Body of pancreas (tissue), 4 donors: ENCODE data around the gene GPI. TPM values are rescaled to one million over a fixed set of nuclear protein-coding genes. Genes with fewer than 3 reads are reported as not detected.

Experiments
- ATAC-seq: fragments of 150-250 bp; one replicate; pipeline ENCODE4 v1.9.1; 2016
- DNase-seq, 4 donors: peaks; one replicate each; pipeline ENCODE4 v3.0.0-alpha.2; 2019
- H3K27ac ChIP-seq, 4 donors: fragments of 200-600 bp; sonication (generic); 1 replicate in 3 of 4; 2 replicates in 1 of 4; pipeline versions ENCODE4 v1.5.1 to v1.6.1; 2016 to 2019; ENCODE audit warnings: mild to moderate bottlenecking in 1 of 4, mixed read lengths in 1 of 4, moderate library complexity in 1 of 4
- H3K27me3 ChIP-seq, 2 donors: fragments of 200-600 bp; sonication (generic); one replicate each; pipeline ENCODE4 v1.6.0; 2016; ENCODE audit warnings: mild to moderate bottlenecking in 1 of 2
- H3K36me3 ChIP-seq, 2 donors: fragments of 200-600 bp; sonication (generic); replicated peaks in 1 of 2; 2 replicates each; pipeline ENCODE4 v1.5.1; 2016; ENCODE audit warnings: low read depth in 2 of 2; ENCODE audit not compliant: insufficient read depth in 1 of 2
- H3K4me1 ChIP-seq: fragments of 200-600 bp; sonication (generic); one replicate; pipeline ENCODE4 v1.6.0; 2016
- H3K4me3 ChIP-seq, 2 donors: fragments of 200-600 bp; sonication (generic); 1 replicate in 1 of 2; 2 replicates in 1 of 2; pipeline ENCODE4 v1.5.1; 2016 to 2019
- H3K9me3 ChIP-seq, 3 donors: fragments of 200-600 bp; sonication (generic); 1 replicate in 2 of 3; 2 replicates in 1 of 3; pipeline ENCODE4 v1.5.1; 2016
- POLR2A ChIP-seq, 3 donors: fragments of 450-650 bp; IDR thresholded peaks; one replicate each; pipeline ENCODE4 v1.6.1; 2016; ENCODE audit warnings: antibody characterized with exemption in 3 of 3, mild to moderate bottlenecking in 2 of 3
- WGBS, 2 donors: methylation state at CpG; one replicate each; pipeline ENCODE4 v1.1.5; 2017; 5-methylcytosine and 5-hydroxymethylcytosine counted together
- intact Hi-C: fragments of 100-400 bp; cut with DNase I; formaldehyde crosslinking; loops from one replicate; pipeline ENCODE4 v1.15.1; 2023
- total RNA-seq, 2 donors: library from RNA; depleted of rRNA; stranded (reverse); fragments of >200 nt; gene quantifications; one replicate each; pipeline ENCODE4 v1.1.0, GENCODE V29; 2016
- TF ChIP-seq, protein P1 (sequence below), 7 experiments: fragments of 450-650 bp in 4 of 7; fragments of 200-600 bp in 3 of 7; sonication (generic) in 3 of 7; IDR thresholded peaks; one replicate each; pipeline ENCODE4 v1.5.1; 2016 to 2019; ENCODE audit warnings: antibody characterized with exemption in 7 of 7

GPI gene
- total RNA-seq, 2 donors from 2014 or later, result 66.4 to 118 TPM

DNA sequence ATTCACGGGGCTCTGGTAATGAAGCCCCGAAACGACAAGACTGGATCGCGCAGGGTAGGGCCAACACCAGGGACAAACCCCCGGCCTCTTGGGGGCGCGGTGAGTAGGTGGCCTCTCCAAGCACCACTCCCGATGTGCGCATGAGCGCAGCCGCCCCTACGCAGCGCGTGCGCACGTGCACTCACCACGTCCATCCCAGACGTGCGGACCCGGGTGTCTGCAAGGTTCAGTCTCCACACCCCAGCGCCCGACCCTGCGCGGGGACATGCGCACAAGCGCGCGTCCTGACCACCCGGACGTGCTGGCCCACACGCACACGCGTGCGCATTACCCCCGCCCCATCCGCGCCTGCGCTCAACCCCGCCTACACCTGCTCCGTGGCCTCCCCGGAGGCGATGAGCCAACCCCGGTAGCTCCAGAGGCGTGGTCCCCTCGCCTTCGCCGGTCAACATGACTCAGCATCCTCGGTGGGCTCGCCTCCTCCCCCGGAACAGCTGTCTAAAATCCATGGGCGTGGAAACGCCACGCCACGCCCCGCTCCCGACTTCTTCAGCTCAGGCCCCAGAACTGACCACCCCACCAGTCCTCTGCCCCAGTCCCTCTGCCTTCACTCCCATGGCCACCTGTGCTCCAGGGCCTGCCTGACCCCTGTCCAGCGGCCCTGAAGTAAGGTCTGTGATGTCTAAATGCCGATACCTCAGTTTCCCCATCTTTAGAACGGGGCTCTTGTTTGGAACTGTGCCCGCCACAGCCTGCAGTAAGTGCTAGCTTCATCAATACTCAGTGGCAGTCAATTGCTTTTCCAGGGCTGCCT, 5.6 kb upstream of the GPI start:
- H3K4me1 ChIP-seq, result peaks cover 18% of the 10 kb centered on the region
- H3K27me3 ChIP-seq, result no peaks in the 10 kb centered on the region
- ATAC-seq, result peak; percentile 96
- intact Hi-C loops, result no loop called here
- H3K36me3 ChIP-seq, result peaks cover 0 to 6% of the 10 kb centered on the region in 2 donors
- H3K9me3 ChIP-seq, result no peaks in the 10 kb centered on the region
- peak; percentile 98 to 99 (median 99) for DNase-seq
- H3K4me3 ChIP-seq, result no peak overlapping the region
- H3K27ac ChIP-seq, result peak overlapping the region; percentile 75 to 86 (median 82)
- peak; percentile 28 to 70 (median 70) for TF ChIP-seq POLR2A (IDR thresholded peaks at IDR 0.05)
- TF ChIP-seq, protein P1, sequence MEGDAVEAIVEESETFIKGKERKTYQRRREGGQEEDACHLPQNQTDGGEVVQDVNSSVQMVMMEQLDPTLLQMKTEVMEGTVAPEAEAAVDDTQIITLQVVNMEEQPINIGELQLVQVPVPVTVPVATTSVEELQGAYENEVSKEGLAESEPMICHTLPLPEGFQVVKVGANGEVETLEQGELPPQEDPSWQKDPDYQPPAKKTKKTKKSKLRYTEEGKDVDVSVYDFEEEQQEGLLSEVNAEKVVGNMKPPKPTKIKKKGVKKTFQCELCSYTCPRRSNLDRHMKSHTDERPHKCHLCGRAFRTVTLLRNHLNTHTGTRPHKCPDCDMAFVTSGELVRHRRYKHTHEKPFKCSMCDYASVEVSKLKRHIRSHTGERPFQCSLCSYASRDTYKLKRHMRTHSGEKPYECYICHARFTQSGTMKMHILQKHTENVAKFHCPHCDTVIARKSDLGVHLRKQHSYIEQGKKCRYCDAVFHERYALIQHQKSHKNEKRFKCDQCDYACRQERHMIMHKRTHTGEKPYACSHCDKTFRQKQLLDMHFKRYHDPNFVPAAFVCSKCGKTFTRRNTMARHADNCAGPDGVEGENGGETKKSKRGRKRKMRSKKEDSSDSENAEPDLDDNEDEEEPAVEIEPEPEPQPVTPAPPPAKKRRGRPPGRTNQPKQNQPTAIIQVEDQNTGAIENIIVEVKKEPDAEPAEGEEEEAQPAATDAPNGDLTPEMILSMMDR (IDR thresholded peaks at IDR 0.05), result peak; percentile 36 to 73 (median 56)
- 3 to 12% methylated on average over 21 to 61 of the region's 61 CpGs for WGBS, 2 donors

DNA sequence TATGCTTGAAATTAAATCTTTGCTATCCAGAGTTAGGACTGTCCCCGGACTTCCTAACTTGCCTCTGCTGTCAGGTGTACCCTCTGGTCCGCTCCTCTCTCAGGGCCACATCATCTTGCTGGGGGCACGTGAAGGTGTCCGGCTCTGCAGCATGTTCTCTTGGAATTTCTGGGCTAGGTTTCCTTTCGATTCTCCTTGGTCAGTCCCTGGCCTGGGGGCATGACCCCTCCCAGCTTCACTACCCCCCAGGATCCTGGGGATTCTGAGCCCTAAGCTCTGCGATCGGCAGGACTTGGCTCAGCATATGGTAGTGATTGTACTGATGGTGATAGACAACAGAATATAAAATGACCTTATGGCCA, 5.1 kb upstream of the GPI start:
- no peak for DNase-seq
- Histone ChIP-seq H3K4me1 (peaks cover 22% of the 10 kb centered on the region), H3K9me3 (no peaks in the 10 kb centered on the region), H3K27me3 (no peaks in the 10 kb centered on the region), H3K4me3 (no peak overlapping the region), H3K27ac (peak overlapping the region; percentile 75 to 86 (median 82)), H3K36me3 (peaks cover 0 to 2% of the 10 kb centered on the region in 2 donors)
- TF ChIP-seq, protein P1 (IDR thresholded peaks at IDR 0.05), result no peak
- no peak for TF ChIP-seq POLR2A (IDR thresholded peaks at IDR 0.05)
- WGBS, 2 donors, result 68 to 71% methylated on average over 5 to 7 of the region's 7 CpGs
- intact Hi-C loops, result no loop called here
- ATAC-seq, result no peak

DNA sequence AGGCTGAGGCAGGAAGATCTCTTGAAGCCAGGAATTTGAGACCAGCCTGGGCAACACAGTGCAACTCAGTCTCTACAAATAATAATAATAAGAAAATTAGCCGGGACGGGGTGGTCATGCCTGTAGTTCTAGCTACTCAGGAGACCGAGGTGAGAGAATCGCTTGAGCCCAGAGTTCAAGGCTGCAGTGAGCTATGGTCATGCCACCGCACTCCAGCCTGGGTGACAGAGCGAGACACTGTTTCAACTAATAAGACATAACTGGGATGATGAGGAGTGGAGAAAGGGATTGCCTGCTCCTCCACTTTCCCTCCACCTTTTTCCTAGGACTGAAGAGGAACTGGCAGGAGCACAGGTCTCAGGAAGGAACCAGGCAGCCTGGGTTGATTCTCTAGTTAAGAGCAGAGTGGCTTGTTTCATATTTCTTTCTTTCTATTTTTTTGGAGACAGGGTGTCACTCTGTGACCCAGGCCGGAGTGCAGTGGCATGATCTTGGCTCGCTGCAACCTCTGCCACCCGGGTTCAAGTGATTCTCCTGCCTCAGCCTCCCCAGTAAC, 4.6 kb upstream of the GPI start:
- no peak for TF ChIP-seq POLR2A (IDR thresholded peaks at IDR 0.05)
- TF ChIP-seq, protein P1 (IDR thresholded peaks at IDR 0.05), result no peak
- WGBS, 2 donors, result 91 to 96% methylated on average over 9 of the region's 9 CpGs
- Histone ChIP-seq H3K27ac (peak overlapping the region in 2 of 4 donors; percentile 75 to 86), H3K4me1 (peaks cover 22% of the 10 kb centered on the region), H3K36me3 (no peaks in the 10 kb centered on the region), H3K4me3 (no peak overlapping the region), H3K9me3 (no peaks in the 10 kb centered on the region), H3K27me3 (no peaks in the 10 kb centered on the region)
- intact Hi-C loops, result no loop called here
- no peak for ATAC-seq
- DNase-seq, result no peak

DNA sequence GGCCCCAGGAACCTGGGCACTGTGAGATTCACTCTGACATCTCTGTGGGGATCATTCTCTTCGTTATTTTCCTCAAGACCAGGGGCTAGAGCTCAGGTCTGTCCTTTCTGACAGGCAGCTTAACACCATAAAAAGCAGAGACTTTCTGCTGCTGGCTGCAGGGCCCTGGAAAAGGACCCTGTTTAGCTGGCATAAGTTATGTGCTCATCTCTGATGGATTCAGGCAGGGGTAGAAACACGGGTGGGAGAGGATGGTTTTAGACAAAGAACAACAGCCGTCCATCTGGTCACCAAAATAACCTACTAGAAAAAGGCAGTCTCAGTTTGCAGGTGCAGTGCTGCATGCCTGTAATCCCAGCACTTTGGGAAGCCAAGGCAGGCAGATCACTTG, 2.3 kb upstream of the GPI start:
- ATAC-seq, result no peak
- intact Hi-C loops, result no loop called here
- DNase-seq, result no peak

More for the DNA sequence above, 2.3 kb upstream of the GPI start:
- no peaks in the 10 kb centered on the region for H3K36me3 ChIP-seq
- no peak overlapping the region for H3K27ac ChIP-seq
- H3K9me3 ChIP-seq, result no peaks in the 10 kb centered on the region
- no peak overlapping the region for H3K4me3 ChIP-seq
- no peaks in the 10 kb centered on the region for H3K27me3 ChIP-seq
- TF ChIP-seq POLR2A (IDR thresholded peaks at IDR 0.05), result no peak
- TF ChIP-seq, protein P1 (IDR thresholded peaks at IDR 0.05), result no peak
- peaks cover 38% of the 10 kb centered on the region for H3K4me1 ChIP-seq
- 51 to 60% methylated on average over 3 of the region's 3 CpGs for WGBS, 2 donors
